HG02840 (cell line): ENCODE data around the gene SLC38A10.

Experiments
- ATAC-seq: cut with Tn5 transposase; IDR thresholded peaks from one replicate; pipeline ENCODE4 v1.9.1; 2021; ENCODE audit warnings: mild to moderate bottlenecking, moderate library complexity, moderate number of reproducible peaks; ENCODE audit not compliant: unreplicated experiment, low FRiP score

SLC38A10 gene

GRCh38 chr17:81295031-81295675, at the start of gene SLC38A10:
TSS of gene SLC38A10 (minus strand) at chr17:81295307. CDS start at chr17:81294921, 386 bp downstream.
- ATAC-seq: peak; percentile 87

GRCh38 chr17:81342269-81343070, 47.4 kb upstream of the SLC38A10 start:
- ATAC-seq: no peak

- no peak for ATAC-seq
Observed at GRCh38 chr17:81341516-81342268, 46.6 kb upstream of the SLC38A10 start.

GRCh38 chr17:81340607-81341515, 45.8 kb upstream of the SLC38A10 start:
- no peak for ATAC-seq

DNA sequence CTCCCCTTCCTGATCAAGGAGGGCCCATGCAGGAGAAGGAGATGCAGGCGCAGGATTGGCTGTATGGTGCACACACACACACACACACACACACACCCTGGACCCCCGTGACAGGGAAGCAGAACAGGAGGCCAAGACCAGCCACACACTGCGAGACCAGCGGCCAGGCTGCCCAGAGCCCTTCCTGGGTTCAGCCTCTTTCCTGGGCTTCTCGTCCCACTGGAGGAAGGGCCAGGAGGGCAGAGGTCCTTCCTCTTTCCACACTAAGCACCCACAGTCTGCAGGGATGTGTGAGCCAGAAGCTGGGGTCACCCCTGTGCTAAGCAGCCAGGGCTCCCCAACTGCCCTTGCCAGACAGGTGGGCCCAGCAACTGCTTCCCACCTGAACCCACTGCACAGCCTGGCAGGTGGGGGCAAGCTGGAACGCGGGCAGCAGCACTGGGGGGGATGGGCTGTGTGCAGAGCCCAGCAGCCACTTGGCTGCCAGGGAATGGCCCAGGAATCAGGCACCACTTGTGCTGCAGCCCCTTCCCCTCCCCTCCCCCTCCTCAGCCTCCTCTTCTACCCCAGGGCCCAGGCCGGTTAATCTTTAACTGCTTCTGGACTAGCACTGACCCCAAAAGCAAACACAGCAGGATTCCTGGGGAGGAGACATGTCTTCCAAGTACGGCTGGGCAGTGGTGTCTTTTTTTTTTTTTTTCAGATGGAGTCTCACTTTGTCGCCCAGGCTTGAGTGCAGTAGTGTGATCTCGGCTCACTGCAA, 44.6 kb upstream of the SLC38A10 start:
- ATAC-seq: no peak

DNA sequence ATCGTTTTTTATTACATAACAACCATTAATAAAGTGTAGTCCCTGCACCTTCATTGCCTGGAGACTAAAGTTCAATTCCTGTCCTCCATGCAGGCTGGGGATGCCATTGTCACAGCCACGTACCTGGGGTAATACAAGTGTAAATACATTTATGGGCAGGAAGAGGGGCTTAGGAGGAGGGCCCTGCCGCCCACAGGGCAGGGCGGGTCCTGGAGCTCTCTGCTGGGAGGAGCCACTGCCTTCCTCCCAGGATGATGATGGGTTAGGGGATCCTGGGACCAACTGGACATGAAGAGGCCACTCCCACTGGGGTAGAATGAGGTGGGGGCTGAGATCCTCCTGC, 44.1 kb upstream of the SLC38A10 start:
- no peak for ATAC-seq

DNA sequence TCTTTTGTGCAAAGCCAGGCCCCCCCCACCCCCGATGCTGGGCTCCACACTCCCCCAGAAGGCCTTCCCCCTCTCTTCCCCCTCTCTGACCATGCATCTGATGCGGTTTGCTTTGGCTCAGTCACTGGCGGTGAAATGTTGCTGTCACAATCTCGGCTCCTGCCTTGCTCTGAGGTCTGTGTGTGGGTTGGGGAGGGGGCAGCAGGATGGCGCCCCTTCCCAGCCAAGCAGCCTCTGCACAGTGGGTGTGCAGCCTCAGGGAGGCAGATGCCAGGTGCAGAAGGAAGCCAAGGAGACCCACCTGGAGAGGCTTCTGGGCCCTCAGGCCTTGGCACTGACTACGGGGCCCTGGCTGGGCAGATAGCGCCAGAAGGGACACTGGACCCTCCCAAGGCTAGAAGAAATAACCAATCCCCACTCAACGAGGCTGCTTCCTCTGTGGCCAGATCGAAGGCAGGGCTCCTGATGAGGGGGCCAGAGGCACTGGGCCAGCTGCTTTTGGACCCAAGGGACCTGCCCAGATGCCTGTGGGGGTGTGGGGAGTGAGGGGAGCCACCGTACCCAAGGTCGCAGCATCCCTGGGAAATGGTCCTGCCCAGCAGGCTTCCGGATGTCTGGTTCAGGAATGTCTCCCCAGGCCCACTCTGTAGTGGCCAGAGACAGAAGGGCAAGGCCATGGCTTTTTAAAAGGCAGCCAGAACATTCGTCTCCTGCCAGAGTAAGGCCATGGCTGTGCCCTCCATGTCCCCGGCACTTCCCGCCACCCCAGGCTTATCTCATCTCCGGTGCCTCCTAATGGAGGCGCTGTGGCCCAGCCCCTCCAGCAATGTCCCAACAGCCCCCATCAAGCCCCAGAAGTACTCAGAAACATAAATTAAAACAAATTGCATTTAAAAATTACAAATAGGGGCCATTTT, 43.4 kb upstream of the SLC38A10 start:
- ATAC-seq: no peak

- no peak for ATAC-seq
Observed at GRCh38 chr17:81337476-81337879, 42.4 kb upstream of the SLC38A10 start.

DNA sequence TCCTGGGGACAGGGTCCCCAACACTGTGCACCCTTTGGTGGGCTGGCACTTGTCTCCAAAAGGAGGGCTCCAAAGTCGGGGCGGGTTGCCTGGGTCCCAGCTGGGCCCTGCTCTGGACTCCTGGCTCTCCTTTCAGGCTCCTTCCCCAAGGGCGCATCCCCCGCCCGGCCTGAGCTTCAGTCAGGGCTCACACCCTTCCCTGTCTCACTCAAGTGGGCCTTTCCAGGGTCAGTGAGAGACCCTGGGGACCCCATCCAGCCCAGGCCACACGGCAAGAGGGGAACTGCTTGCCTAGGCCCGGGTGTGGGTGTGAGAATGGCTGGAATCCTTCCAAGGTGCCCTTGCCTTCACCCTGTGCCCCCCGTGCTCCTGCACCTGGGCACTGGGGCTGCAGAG, 41.8 kb upstream of the SLC38A10 start:
- ATAC-seq: no peak

GRCh38 chr17:81336296-81336929, 41.3 kb upstream of the SLC38A10 start:
- no peak for ATAC-seq

DNA sequence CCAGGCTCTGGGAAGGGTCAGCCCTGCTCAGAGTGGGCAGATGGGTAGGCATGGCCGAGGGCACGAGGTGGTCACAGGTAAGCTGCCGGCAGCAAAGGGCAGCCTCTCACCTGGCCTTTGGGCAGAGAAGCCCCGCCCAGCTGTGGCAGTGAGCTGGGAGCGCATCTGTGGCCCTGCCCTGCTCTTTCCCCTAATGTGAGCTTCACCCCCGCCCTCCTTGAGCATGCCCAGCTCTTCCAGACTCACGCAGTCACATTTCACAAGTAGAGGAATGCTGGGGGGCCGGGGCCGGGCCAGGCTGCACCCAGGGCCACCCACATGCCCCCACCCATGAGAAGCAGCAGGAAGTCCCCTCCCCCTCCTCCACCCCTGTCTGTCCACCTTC, 40.7 kb upstream of the SLC38A10 start:
- no peak for ATAC-seq

DNA sequence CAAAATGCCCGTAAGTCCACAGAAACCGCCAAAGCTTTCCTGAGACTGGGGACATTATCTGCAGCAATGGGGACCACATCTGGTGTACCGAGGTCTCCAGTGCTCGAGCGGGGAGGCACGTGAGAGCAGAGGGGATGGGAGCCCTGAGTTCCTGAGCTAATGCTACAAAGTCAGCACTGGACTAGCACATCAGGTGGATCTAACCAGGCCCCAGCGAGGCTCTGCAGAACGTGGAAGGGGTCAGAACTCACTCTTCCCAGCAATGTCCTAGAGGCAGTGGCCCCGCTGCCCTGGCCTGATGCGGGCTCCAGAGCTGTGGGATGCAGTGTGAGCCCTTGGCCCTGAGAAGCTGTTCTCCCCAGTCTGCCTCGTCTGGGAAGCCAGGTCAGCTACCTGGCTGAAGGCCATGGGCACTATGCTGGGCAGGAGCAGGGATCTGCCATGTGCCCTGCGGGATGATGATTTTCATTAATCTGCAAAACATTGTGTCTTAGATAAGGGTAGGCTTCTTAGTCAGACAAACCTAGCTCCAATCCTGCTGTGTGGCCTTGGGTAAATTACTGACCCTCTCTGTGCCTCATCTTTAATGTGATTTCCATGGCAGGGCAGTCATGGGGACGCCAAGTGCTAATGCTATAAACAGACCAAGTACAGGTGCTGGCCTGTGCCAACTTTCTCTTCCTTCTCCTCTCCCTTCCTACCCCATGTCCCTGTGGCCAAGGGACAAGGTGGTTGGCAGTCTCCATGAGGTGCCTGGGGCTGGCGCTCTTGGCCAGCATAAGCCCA, 40.1 kb upstream of the SLC38A10 start:
- ATAC-seq: no peak

DNA sequence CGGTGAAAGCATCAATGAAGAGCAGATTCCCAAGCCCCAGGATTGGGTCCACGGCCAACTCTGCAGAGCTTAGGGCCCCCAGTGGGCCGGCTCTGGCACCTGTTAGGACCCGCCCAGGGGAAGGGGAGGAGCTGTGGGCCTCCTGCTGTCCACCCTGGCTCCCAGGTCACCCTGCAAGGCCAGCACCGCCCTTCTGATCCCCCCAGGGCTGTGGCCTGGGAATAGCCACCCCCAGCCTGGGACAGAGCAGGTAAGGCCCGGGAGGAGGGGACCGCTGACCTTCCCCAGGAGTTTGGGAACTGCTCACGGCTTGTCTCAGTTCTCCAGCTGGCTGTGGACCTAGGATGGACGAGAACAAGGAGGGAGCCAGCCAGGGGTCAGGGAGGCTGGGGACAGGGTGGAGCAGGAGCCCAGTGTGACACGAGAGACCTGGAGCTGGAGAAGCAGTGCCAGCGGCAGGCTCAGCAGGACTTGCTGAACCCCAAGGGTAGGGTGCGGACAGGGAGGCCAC, 39.3 kb upstream of the SLC38A10 start:
- no peak for ATAC-seq

- no peak for ATAC-seq
Observed at GRCh38 chr17:81333616-81334368, 38.7 kb upstream of the SLC38A10 start.

DNA sequence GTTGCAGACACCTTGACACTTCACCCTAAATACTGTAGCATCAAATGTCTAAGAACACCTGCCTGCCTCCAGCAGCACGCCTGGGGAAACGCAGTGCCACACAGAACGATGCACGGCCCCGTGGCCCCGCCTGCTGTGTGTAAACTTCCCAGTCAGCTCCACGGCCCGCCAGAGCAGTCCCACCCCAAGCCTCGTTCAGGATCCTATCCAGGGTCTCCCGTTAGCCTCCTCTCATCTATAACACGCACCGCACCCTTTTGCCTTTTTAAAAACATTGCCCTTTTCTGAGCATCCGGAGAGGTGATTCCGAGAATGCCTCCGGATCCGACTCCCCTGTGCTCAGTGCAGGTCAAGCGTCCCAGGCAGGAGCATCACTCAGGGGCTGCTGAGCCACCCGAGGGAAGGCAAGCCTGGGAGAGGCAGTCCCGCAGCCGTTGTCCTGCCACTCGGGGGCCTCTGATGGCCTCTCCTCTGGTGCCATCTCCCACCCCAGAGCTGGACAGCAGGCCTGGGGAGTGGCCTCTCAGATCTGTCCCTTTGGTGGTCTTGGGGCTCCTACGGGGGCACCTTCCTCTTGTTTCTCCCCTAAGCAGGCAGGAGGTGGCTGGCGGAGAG, 37.9 kb upstream of the SLC38A10 start:
- ATAC-seq: no peak
